GM18526 (cell line): Measurements from ENCODE around the gene EYA2.

Experiments
- POLR2A ChIP-seq: IDR thresholded peaks from 3 replicates; pipeline ENCODE4 v1.6.1; 2011; ENCODE audit not compliant: insufficient read length; ENCODE audit errors: extremely low read depth

The EYA2 gene, protein sequence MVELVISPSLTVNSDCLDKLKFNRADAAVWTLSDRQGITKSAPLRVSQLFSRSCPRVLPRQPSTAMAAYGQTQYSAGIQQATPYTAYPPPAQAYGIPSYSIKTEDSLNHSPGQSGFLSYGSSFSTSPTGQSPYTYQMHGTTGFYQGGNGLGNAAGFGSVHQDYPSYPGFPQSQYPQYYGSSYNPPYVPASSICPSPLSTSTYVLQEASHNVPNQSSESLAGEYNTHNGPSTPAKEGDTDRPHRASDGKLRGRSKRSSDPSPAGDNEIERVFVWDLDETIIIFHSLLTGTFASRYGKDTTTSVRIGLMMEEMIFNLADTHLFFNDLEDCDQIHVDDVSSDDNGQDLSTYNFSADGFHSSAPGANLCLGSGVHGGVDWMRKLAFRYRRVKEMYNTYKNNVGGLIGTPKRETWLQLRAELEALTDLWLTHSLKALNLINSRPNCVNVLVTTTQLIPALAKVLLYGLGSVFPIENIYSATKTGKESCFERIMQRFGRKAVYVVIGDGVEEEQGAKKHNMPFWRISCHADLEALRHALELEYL

DNA sequence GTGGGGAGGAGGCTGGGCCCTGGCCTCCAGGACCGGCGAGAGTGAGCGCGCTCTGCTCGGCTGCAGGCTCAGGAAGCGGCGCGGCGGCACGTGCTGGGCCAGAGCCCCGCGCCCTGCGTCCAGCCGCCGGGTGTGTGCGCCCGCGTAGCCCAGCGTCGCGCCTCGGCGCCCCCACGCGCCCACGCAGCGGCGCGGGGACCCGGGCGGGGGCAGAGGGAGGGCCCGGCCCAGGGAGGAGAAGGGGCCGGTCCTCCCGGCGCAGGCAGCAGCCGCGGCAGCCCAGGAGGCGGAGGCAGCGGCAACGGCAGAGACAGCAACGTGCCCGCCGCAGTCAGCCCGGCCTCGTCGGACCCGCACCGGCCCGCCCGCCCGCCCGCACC is at the start of gene EYA2:
EYA2 (plus strand) TSS at position 265 of the 380 bp plus-strand sequence. CDS start 95,168 bp downstream, outside the sequence.
- no peak for TF ChIP-seq POLR2A

DNA sequence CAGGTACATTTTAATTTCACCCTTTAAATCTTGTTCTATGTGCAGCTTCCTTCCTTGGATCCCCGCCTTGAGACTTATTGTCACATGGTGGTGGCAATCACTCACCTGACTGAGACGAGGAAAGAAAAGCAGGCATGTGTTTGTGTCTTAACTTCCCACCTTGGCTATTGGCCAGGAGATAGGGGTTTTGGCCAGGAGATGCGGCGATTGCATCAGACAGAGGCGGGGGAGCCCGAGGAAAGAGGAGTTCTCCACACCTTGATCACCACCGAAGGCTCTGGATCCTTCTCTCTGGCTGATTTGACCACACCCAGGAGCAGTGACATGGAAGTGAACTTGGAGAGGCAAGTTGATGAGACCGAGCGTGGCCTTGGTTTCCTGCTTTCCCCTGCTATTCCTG is 49.7 kb upstream of the EYA2 start:
- TF ChIP-seq POLR2A = no peak

DNA sequence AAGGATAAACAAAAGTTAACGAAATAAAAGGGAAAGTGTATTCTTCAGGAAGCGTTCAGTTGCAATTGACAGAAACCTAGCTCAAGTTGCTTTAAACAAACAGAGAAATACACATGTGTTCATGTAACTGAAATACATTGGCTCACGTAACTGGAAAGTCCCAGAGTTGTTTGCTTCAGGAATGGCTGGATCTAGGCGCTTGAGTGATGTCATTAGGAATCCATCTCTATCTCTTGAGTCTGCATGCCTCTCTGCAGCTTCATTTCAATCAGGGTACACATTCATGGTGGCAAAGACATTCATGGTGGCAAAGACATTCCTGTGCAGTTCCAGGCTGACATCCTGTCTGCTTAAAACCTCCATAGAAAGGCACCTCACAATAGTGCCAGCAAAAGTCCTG is 45.4 kb upstream of the EYA2 start:
- TF ChIP-seq POLR2A = no peak

DNA sequence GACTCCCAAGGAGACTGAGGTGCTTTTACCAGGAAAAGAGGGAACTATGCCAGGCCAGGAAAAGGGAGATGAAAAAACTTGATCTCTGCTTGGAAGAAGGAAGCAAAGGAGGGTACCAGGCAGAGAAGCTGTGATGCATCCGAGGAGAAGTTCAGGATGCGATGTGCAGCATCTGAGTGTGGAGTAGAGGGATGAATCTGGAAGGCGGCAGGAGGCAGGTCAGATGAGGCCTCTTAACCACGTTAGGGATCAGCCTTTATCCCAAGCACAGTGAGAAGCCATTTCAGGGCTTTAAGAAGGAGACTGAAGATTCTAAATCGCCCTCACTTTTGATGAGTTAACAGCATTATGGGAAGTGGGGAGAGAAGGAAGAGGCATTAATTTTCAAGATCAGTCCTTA is 44.9 kb upstream of the EYA2 start:
- TF ChIP-seq POLR2A = no peak

DNA sequence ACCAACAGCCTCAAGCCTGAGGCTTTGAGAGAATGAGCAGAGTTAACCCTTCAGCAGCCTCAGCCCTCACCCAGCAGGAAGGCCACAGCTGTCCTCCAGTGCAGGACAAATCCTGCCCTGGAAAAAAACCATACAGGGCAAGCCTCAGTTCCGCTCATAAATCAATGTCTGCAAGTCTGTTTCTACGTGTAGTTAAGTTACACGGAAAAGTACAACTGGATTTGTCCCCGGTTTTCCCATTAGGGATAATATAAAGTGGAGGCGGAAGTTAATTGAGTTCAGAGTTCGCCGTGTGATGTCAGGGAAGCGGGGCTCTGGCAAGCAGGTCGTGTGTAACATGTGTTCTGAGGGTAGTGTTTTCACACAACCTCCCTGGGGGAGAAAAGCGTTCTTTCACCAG is 44.2 kb upstream of the EYA2 start:
- TF ChIP-seq POLR2A = no peak

DNA sequence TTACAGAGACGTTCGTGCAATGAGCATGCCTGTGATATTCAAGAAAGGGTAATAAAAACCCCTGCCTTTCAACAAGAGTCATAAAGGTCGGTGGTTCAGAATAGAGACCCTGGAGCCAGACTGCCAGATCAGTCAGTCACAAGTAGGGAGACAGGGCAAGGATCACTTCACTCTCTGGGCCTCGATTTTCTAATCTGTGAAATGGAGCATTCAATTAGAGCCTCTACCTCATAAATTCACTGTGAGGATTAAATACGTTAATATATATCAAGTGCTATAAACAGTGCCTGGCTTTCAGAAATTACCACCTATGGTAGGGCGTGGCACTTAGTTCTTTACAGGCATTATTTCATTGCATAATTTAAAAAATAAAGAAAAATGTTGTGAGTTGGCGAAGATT is 43.7 kb upstream of the EYA2 start:
- no peak for TF ChIP-seq POLR2A

DNA sequence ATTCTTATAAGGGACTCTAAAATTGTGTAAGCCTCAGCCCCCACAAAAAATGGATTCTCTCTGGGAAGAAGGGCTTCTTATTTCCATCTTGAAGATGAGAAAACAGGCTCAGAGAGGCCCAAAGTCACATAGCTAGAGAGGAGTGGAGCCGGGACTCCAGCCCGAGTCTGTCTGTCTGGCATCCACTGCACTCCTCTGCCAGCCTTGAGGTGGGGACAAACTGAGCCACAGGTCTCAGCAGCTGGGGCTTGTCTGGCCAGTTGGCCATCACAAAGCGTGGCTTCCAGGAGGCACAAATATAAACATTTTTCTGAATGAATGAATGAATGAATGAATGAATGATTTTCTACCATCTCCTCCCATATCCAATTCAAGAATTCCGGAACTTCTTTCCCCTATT is 42.9 kb upstream of the EYA2 start:
- TF ChIP-seq POLR2A = no peak

DNA sequence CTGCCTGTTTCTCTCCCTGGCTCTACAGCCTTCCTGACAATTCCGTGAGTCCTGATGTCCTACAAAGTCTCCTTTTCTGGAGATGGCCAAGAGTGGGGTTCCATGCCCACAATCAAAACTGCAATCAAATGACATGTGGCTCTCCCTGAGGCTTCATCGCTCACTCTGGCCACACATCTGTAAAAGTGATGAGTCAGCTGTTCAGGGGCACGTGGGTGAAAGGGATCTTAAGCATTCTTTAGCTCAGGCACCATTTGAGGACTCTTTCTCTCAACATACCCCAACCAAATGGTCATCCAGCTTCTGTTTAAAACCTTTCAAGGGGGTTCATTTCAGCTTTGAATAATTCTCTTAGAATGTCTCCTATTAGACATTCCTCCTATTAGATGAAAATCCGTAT is 42.3 kb upstream of the EYA2 start:
- no peak for TF ChIP-seq POLR2A

DNA sequence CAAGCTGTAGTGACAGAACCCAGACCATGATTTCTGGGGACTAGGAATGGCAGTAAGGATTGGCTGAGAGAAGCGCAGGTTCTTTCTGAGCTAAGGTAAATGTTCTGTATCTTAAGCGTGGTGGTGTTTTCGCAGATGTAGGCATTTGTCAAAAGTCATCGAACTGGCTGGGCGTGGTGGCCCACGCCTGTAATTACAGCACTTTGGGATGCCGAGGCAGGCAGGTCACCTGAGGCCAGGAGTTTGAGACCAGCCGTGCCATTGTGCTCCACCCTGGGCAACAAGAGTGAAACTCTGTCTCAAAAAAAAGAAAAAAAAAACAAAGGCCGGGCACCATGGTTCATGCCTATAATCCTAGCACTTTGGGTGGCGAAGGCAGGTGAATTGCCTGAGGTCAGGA is 40.7 kb upstream of the EYA2 start:
- no peak for TF ChIP-seq POLR2A

DNA sequence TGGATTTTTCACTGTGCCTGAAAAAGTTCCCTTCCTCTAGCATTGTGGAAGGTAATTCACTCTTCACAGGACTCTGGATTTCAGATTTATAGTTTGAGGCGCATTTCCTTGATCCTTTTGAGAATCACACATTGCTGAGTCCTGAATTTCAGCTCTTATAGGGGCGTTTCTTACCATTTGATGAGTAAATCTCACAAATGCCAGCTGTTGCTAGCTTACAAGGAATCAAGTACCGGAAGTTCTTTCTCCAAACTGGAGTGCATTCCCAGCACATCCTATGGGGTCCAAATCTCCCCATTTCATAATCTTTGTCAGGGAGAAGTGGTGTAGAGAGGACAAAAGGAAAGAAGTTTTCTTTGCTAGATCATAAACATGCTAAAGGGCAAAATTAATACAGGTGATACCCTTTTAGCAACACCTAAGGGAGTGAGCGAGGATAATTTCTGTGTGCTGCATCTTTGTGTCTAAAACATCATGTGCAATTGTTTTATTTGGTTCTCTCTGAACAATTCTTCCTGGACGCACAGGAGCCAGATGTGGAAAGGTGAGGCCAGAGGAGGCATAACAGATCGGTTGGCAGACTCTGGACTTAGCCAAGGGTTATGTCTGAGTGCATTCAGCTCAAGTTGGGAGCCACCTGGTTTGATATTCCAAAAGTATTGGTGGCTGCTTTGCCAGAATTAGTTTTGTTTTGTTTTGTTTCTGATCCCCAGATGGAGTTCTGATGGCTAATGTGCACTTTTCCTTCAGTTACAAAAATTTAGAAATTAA is 37.4 kb upstream of the EYA2 start:
- no peak for TF ChIP-seq POLR2A

DNA sequence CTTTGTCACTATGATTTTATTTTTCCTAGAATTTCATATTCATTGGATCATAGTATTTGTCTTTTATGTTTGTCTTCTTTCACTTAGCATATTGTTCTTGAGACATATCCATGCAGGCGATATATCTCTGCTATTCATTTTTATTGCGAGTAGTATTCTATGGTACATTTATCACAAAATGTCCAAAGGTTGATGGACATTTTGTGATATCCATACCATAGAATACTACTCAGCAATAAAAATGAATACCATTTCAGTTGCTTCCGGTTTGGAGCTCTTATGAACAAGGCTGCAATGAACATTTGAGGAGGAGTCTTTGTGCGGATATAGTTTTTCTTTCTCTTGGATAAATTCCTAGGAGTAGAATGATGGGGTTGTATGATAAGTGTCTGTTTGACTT is 28.8 kb upstream of the EYA2 start:
- TF ChIP-seq POLR2A = no peak

DNA sequence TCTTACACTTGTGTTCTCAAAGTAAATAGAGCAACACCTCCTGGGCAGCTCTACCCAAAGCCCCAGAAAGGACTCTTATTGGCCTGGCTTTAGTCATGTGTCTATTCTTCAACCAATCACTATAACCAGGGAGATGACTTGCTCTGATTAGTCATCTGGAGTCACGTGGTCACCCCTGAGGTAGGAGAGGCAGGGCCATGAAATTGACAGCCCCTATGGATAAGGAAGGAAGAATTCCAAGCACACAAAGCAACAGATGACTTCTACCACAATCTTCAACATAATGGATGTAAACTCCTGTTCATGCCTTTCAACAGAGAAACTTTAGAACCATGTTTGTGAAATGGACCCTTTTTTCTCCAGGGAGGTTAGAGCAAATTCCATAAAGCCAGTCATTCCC is 24.6 kb upstream of the EYA2 start:
- no peak for TF ChIP-seq POLR2A

DNA sequence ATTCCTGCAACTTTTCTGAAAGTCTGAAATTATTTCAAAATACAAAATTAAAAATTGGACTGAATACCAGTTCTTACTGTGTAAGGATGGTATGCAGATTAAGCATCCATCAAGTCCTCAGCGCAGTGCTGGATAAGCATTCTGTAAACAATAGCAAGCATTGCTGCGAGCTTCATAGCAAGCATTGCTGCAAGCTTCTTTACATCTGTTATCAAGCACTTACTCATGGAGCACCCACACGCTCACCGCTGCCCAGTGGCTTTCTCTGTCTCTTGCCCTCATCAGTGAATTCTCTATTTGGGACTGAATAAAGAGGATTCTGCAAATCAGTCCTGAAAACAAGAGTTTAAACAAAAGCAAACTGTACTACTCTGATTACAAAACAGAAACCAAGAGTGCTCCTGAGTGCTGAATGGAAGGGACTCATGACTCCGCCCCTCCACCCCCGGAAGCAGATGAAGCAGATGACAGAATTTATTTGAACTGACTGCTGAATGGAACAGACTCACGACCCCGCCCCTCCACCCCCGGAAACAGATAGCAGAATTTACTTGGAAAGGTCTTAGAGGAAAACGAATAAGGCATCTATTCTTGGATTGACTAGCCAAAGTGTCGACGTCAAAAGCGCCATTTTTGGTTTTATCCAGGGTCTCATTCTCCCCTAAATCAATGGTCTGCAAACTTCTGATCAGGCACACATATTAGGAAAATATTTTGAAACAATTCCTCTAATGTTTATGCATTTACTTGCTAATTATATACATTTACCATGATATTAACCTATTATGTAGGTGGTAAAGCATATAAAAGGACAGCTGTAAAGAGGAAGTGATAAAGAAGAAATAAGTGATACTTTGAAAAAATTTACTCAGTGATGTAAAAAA is 22.1 kb upstream of the EYA2 start:
- no peak for TF ChIP-seq POLR2A

DNA sequence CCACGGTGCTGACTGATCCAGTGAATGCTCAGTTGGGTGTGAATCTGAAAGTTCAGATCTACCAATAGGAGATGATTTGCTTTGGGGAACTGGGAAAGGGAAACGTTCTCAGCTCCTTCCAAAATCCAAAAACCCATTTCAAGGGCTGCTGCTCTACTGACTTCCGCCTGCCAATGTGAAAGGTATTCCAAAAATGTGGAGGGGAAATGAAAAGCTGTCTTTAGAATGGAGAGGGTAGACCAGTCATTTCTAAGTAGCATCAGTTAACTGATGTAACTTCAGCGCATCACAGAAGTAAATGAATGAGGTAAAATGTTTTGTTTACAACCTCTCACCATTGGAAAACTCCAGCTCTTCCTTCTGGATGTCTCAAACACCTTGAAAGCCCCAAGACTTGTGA is 19.6 kb upstream of the EYA2 start:
- TF ChIP-seq POLR2A = no peak

DNA sequence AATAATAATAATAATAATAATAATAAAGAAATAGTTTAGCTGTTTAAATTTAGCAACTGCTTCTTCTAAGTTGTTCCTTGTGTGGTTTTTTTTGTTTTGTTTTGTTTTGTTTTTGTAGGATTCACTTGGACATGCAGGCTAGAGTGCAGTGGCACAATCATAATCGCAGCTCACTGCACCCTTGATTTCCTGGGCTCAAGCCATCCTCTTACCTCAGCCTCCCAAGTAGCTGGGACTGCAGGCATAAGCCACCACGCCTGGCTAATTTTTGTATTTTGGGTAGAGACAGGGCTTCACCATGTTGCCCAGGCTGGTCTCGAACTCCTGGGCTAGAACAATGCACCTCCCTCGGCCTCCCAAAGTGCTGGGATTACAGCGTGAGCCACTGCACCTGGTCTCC is 15.3 kb upstream of the EYA2 start:
- no peak for TF ChIP-seq POLR2A
